H1 (cell line): Measurements from ENCODE around the gene DPY30. TPM values are rescaled to one million over a fixed set of nuclear protein-coding genes. Genes with fewer than 3 reads are reported as not detected.

Source experiments
- CTCF ChIA-PET: fragments of 300-600 bp; sonication (Branson Sonifier 250); formaldehyde crosslinking; loops from one replicate; lab custom pipeline; 2021; ENCODE audit not compliant: partially characterized antibody; lab: Charles Lee
- POLR2A ChIA-PET: fragments of 300-600 bp; sonication (Branson Sonifier 250); formaldehyde crosslinking; loops from one replicate; lab custom pipeline; 2021; ENCODE audit warnings: inconsistent platforms; ENCODE audit not compliant: partially characterized antibody; lab: Charles Lee
- DNase-seq, 2 experiments: peaks; one replicate each; pipeline versions ENCODE4 v3.0.0 to v3.0.0-alpha.2; 2010 to 2022; ENCODE audit warnings: low spot score in 2 of 2, low read depth in 1 of 2, mixed read lengths in 1 of 2
- FAIRE-seq: peaks from 2 replicates; lab custom pipeline; 2011; peaks lifted over from hg19 to GRCh38; lab: Jason Lieb, UNC
- H2AFZ ChIP-seq: 2 replicates; pipeline ENCODE4 v1.8.1; 2012; ENCODE audit warnings: low read length, inconsistent platforms
- H2AK5ac ChIP-seq: 2 replicates; pipeline ENCODE4 v1.6.1; 2013; ENCODE audit warnings: low read depth, low read length
- H2BK120ac ChIP-seq: replicated peaks from 2 replicates; pipeline ENCODE3; 2013; ENCODE audit warnings: low read depth, low read length, inconsistent platforms
- H2BK12ac ChIP-seq: 2 replicates; pipeline ENCODE4 v1.6.1; 2013; ENCODE audit warnings: low read depth, low read length
- H2BK15ac ChIP-seq: 2 replicates; pipeline ENCODE4 v1.6.1; 2013; ENCODE audit warnings: low read length
- H2BK20ac ChIP-seq: 2 replicates; pipeline ENCODE4 v1.6.1; 2013; ENCODE audit warnings: low read length
- H2BK5ac ChIP-seq: 2 replicates; pipeline ENCODE4 v1.6.1; 2013; ENCODE audit warnings: low read depth, low read length
- H3K14ac ChIP-seq: 2 replicates; pipeline ENCODE4 v1.6.1; 2013; ENCODE audit warnings: inconsistent platforms; ENCODE audit not compliant: insufficient read length
- H3K18ac ChIP-seq: 2 replicates; pipeline ENCODE4 v1.6.1; 2013; ENCODE audit warnings: low read length; ENCODE audit errors: extremely low read depth
- H3K23ac ChIP-seq: 2 replicates; pipeline ENCODE4 v1.6.1; 2013; ENCODE audit warnings: inconsistent platforms; ENCODE audit not compliant: insufficient read length
- H3K23me2 ChIP-seq: 2 replicates; pipeline ENCODE4 v1.6.1; 2013; ENCODE audit warnings: low read depth, low read length
- H3K27ac ChIP-seq: 2 replicates; pipeline ENCODE4 v1.6.1; 2011; ENCODE audit warnings: low read depth, low read length, inconsistent platforms
- H3K27me3 ChIP-seq, 4 experiments: replicated peaks in 1 of 4; 1 replicate in 1 of 4; 2 replicates in 3 of 4; pipeline versions ENCODE4 v1.6.1 to v1.8.1; 2011 to 2013; ENCODE audit warnings: low read length in 3 of 4, mild to moderate bottlenecking in 3 of 4, inconsistent platforms in 2 of 4, mixed read lengths in 2 of 4, moderate library complexity in 1 of 4; ENCODE audit not compliant: control insufficient read depth in 3 of 4, insufficient read depth in 3 of 4; ENCODE audit errors: extremely low read depth in 1 of 4
- H3K36me3 ChIP-seq, 4 experiments: 2 replicates each; pipeline versions ENCODE4 v1.6.1 to v1.8.1; 2011 to 2013; ENCODE audit warnings: mild to moderate bottlenecking in 4 of 4, low read length in 3 of 4, moderate library complexity in 2 of 4, control low read depth in 1 of 4, inconsistent platforms in 1 of 4; ENCODE audit not compliant: insufficient read depth in 4 of 4, control insufficient read depth in 2 of 4
- H3K4ac ChIP-seq: replicated peaks from 2 replicates; pipeline ENCODE3; 2013; ENCODE audit warnings: low read length, low read depth, mixed read lengths, inconsistent platforms; ENCODE audit not compliant: insufficient read length
- H3K4me1 ChIP-seq, 4 experiments: replicated peaks in 1 of 4; 1 replicate in 1 of 4; 2 replicates in 3 of 4; pipeline versions ENCODE4 v1.6.1 to v1.8.1; 2011 to 2013; ENCODE audit warnings: low read length in 3 of 4, inconsistent platforms in 2 of 4, mixed read lengths in 1 of 4; ENCODE audit not compliant: insufficient read depth in 4 of 4, control insufficient read depth in 3 of 4
- H3K4me2 ChIP-seq, 2 experiments: 2 replicates each; pipeline versions ENCODE4 v1.6.1 to v1.8.1; 2011 to 2013; ENCODE audit warnings: low read depth in 2 of 2, low read length in 2 of 2, control low read depth in 1 of 2, inconsistent platforms in 1 of 2, mild to moderate bottlenecking in 1 of 2; ENCODE audit not compliant: insufficient read depth in 1 of 2
- H3K4me3 ChIP-seq, 4 experiments: fragments of 200-600, 300-600 bp in 1 of 4; sonication (generic), shearing (Covaris generic), sonication (Bioruptor Twin) in 1 of 4; 2 replicates each; pipeline versions ENCODE4 v1.5.1 to v1.8.1; 2011 to 2016; ENCODE audit warnings: low read length in 4 of 4, low read depth in 3 of 4, control low read depth in 2 of 4, inconsistent platforms in 2 of 4, mild to moderate bottlenecking in 2 of 4, mixed read lengths in 1 of 4, moderate library complexity in 1 of 4; ENCODE audit not compliant: insufficient read depth in 2 of 4; ENCODE audit errors: extremely low read depth in 1 of 4
- H3K56ac ChIP-seq: replicated peaks from 2 replicates; pipeline ENCODE3; 2013; ENCODE audit warnings: low read depth, mild to moderate bottlenecking, mixed read lengths, low read length, inconsistent platforms; ENCODE audit not compliant: insufficient read length
- H3K79me1 ChIP-seq: 2 replicates; pipeline ENCODE4 v1.6.1; 2013; ENCODE audit warnings: low read depth, low read length, control low read depth
- H3K79me2 ChIP-seq, 2 experiments: 2 replicates each; pipeline versions ENCODE4 v1.6.1 to v1.8.1; 2012 to 2013; ENCODE audit warnings: low read length in 2 of 2, mild to moderate bottlenecking in 2 of 2, inconsistent platforms in 1 of 2; ENCODE audit not compliant: insufficient read depth in 2 of 2, control insufficient read depth in 1 of 2
- H3K9ac ChIP-seq, 4 experiments: replicated peaks in 1 of 4; 1 replicate in 1 of 4; 2 replicates in 3 of 4; pipeline versions ENCODE4 v1.6.1 to v1.8.1; 2011 to 2013; ENCODE audit warnings: low read depth in 3 of 4, low read length in 3 of 4, control low read depth in 2 of 4, mild to moderate bottlenecking in 2 of 4, moderate library complexity in 2 of 4, inconsistent platforms in 1 of 4; ENCODE audit errors: extremely low read depth in 1 of 4
- H3K9me3 ChIP-seq, 2 experiments: 2 replicates each; pipeline versions ENCODE4 v1.6.1 to v1.8.1; 2012 to 2013; ENCODE audit warnings: mild to moderate bottlenecking in 2 of 2, moderate library complexity in 2 of 2, control low read depth in 1 of 2, inconsistent platforms in 1 of 2, low read depth in 1 of 2, low read length in 1 of 2, mixed read lengths in 1 of 2; ENCODE audit not compliant: insufficient read depth in 2 of 2
- H4K20me1 ChIP-seq, 2 experiments: replicated peaks in 1 of 2; 2 replicates each; pipeline versions ENCODE3 to v1.8.1; 2011 to 2013; ENCODE audit warnings: inconsistent platforms in 2 of 2, low read length in 2 of 2, mild to moderate bottlenecking in 1 of 2; ENCODE audit not compliant: insufficient read depth in 2 of 2, control insufficient read depth in 1 of 2
- H4K5ac ChIP-seq: 2 replicates; pipeline ENCODE4 v1.6.1; 2013; ENCODE audit warnings: low read length, low read depth, mixed read lengths, inconsistent platforms; ENCODE audit not compliant: insufficient read length
- H4K8ac ChIP-seq: 2 replicates; pipeline ENCODE4 v1.8.0; 2013; ENCODE audit warnings: mild to moderate bottlenecking, moderate library complexity, low read length, inconsistent platforms; ENCODE audit not compliant: insufficient read depth; ENCODE audit errors: extremely low read depth
- H4K91ac ChIP-seq: replicated peaks from 2 replicates; pipeline ENCODE3; 2013; ENCODE audit warnings: low read length, mixed read lengths, inconsistent platforms; ENCODE audit not compliant: insufficient read length
- E2F6 ChIP-seq: IDR thresholded peaks from 2 replicates; pipeline ENCODE4 v1.6.1; 2012; ENCODE audit warnings: inconsistent platforms
- GTF2F1 ChIP-seq: IDR thresholded peaks from 2 replicates; pipeline ENCODE4 v1.6.1; 2012; ENCODE audit warnings: low read depth, low read length, improper control_type of control experiment, borderline replicate concordance
- WGBS, 2 experiments: shearing (Covaris generic) in 1 of 2; methylation state at CpG; one replicate each; pipeline versions ENCODE4 v1.1.6 to v1.1.7; 2013 to 2015; ENCODE audit warnings: low lambda C conversion rate in 2 of 2, mixed read lengths in 2 of 2, inconsistent platforms in 1 of 2, low coverage in 1 of 2, missing lambda C conversion rate in 1 of 2; ENCODE audit not compliant: insufficient replicate concordance in 2 of 2, insufficient coverage in 1 of 2, insufficient read length in 1 of 2; ENCODE audit errors: extremely low coverage in 1 of 2, missing lambda C conversion rate in 1 of 2; 5-methylcytosine and 5-hydroxymethylcytosine counted together
- polyA plus RNA-seq, 7 experiments: library from polyadenylated mRNA; depleted of rRNA in 3 of 7; stranded (reverse) in 5 of 7; unstranded in 2 of 7; fragments of >200 nt in 5 of 7; fragments of 200-250 nt in 2 of 7; gene quantifications; 1 replicate in 5 of 7; 2 replicates in 1 of 7; 4 replicates in 1 of 7; pipeline versions ENCODE4 v1.2.1 to v1.2.3, GENCODE V29; 2011 to 2013; ENCODE audit warnings: missing spikeins in 2 of 7, mixed read lengths in 2 of 7
- total RNA-seq: library from RNA; stranded (reverse); fragmentation: NEBNext Ultra II Directional; extraction: Animal tissue kit (Norgen Biotek cat#: 25700); gene quantifications from 2 replicates; pipeline ENCODE4 v1.2.1, GENCODE V29; 2021

DPY30 gene
- total and polyA plus RNA-seq, 2 of the 8 experiments (the other 6 are each of a cell fraction or from before 2014, with no cell fraction given) = 139 to 157 TPM

- H2BK120ac ChIP-seq = no peak overlapping the region
- no peaks in the 10 kb centered on the region for H3K36me3 ChIP-seq
- H2BK20ac ChIP-seq = no peak overlapping the region
- no peak overlapping the region for H3K14ac ChIP-seq
- H4K20me1 ChIP-seq = peaks cover 0 to 4% of the 10 kb centered on the region in 2 experiments
- H3K23ac ChIP-seq = no peak overlapping the region
- H3K4me1 ChIP-seq = no peaks in the 10 kb centered on the region
- FAIRE-seq (no peak), DNase-seq (no peak)
- no peaks in the 10 kb centered on the region for H3K27me3 ChIP-seq
- ChIA-PET POLR2A (interaction anchor here (1.6 kb wide), 1 partner anchor 13 kb away, joined by 4 read pairs; the partner anchor contains the start of gene MEMO1), CTCF (interaction anchor here (1.5 kb wide), 1 partner anchor 9 kb away, joined by 3 read pairs; no protein-coding TSS in a partner anchor)
- H3K9ac ChIP-seq = no peak overlapping the region
- H3K4me3 ChIP-seq = no peak overlapping the region
- H2BK12ac ChIP-seq = no peak overlapping the region
- H3K56ac ChIP-seq = no peak overlapping the region
- H2BK15ac ChIP-seq = no peak overlapping the region
- no peak overlapping the region for H3K4me2 ChIP-seq
- H4K5ac ChIP-seq = no peak overlapping the region
- H3K9me3 ChIP-seq = no peaks in the 10 kb centered on the region
- H2AFZ ChIP-seq = no peak overlapping the region
- TF ChIP-seq E2F6 (no peak), GTF2F1 (no peak)
- H3K79me1 ChIP-seq = peaks cover 4% of the 10 kb centered on the region
- no peak overlapping the region for H3K18ac ChIP-seq
- 80 to 91% methylated on average over 1 to 3 of the region's 3 CpGs for WGBS, 2 experiments
- no peak overlapping the region for H2BK5ac ChIP-seq
- no peaks in the 10 kb centered on the region for H3K23me2 ChIP-seq
- no peak overlapping the region for H3K4ac ChIP-seq
- peaks cover 4 to 86% of the 10 kb centered on the region in 2 experiments; a peak in 3 of 4 replicates for H3K79me2 ChIP-seq
- no peak overlapping the region for H4K91ac ChIP-seq
- no peak overlapping the region for H3K27ac ChIP-seq
- H2AK5ac ChIP-seq = no peak overlapping the region
- no peak overlapping the region for H4K8ac ChIP-seq
Measured at GRCh38 chr2:31997653-31998052, 42.0 kb downstream of the DPY30 start.
